ENCODE measurements around the gene NR2F2.

DNA sequence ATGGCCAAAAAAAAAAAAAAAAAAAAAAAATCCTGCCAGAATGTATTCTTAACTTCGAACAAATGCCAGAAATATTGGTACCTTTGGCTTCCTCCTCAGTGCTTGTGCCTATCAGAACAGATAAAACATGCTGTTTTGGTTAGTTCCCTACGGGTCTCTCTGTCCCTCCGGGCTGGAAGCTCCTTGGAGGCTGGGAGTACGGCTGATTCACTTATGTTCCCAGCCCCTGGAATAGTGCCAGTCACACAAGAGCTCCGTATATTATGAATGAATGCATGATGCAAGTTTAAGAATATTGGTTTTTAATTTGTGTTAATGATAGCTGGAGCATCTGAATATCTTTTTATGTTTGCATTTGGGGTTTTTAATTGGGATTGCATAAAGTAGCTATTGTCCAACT is 44.0 kb downstream of the NR2F2 start:
- no peak for TF ChIP-seq EZH2 (IDR thresholded peaks at IDR 0.05; ENCODE audit: borderline replicate concordance, low read depth, low read length, severe bottlenecking)
- TF ChIP-seq, protein P1, sequence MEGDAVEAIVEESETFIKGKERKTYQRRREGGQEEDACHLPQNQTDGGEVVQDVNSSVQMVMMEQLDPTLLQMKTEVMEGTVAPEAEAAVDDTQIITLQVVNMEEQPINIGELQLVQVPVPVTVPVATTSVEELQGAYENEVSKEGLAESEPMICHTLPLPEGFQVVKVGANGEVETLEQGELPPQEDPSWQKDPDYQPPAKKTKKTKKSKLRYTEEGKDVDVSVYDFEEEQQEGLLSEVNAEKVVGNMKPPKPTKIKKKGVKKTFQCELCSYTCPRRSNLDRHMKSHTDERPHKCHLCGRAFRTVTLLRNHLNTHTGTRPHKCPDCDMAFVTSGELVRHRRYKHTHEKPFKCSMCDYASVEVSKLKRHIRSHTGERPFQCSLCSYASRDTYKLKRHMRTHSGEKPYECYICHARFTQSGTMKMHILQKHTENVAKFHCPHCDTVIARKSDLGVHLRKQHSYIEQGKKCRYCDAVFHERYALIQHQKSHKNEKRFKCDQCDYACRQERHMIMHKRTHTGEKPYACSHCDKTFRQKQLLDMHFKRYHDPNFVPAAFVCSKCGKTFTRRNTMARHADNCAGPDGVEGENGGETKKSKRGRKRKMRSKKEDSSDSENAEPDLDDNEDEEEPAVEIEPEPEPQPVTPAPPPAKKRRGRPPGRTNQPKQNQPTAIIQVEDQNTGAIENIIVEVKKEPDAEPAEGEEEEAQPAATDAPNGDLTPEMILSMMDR (IDR thresholded peaks at IDR 0.05; ENCODE audit: borderline replicate concordance, extremely low read depth, low read length, poor library complexity, severe bottlenecking): no peak

All from DND-41 (cell line).